ENCODE data around the gene PID1.

The PID1 gene

DNA sequence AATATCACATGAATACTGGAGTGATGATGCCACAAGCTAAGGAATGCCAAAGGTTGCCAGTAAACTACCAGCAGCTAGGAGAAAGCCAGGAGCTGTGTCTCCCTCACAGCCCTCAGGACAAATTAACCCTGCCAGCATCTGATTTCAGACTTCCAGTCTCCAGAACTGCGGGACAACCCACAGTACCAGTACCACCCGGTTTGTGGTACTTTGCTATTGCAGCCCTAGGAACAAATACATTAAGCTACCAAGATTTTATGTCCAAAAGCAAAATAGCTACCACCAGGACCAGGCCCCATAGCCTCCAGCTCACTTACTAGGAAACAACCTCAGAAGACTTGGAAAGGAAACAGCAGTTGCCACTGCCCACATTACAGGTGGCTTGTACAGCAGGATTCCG, 10.0 kb downstream of the PID1 start:
- DNase-seq (ENCODE audit: low spot score), result no peak

DNA sequence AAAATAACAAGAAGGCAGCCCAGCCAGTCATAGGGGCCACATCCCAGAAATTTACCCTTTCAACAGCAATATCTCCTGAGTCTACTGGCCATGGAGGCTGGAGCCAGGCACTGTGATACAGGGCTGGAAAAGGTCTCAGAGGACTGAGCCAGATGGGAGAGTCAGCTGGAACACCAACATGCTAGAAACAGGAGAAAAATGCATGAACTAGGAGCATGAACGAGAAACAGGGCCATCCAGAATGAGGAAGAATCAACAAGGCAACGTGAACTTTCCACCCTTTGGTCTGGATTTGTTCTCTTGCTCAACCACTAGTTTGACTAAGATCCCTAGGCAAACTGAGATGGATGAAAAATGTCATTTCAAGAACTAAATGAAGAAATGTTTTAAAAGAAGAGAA, 13.1 kb downstream of the PID1 start:
- DNase-seq (ENCODE audit: low spot score), result no peak

- DNase-seq (ENCODE audit: low spot score), result no peak
Measured at GRCh38 chr2:229256376-229256775, 14.7 kb downstream of the PID1 start.

DNA sequence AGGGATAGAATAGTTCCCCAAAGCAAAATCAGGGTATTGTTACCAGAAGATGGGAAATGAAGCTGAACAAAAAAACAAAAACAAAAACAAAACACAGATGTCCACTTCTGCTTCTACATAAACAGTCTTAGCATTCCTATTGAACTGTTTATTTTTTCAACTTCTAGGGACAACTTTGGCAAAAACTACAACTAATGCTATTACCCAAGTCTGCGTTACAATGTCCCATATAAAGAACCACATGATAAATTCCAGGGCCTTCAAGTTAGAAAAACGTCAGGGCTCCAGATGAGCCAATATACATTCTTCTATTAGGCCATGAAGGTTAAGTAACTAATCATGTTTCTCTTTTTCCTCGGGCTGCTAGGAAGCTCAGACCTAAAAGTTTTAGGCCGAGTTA, 16.9 kb downstream of the PID1 start:
- DNase-seq (ENCODE audit: low spot score), result no peak

GRCh38 chr2:229252996-229253395, 18.1 kb downstream of the PID1 start:
- no peak for DNase-seq (ENCODE audit: low spot score)

- DNase-seq (ENCODE audit: low spot score), result no peak
Measured at GRCh38 chr2:229252280-229252679, 18.8 kb downstream of the PID1 start.

DNA sequence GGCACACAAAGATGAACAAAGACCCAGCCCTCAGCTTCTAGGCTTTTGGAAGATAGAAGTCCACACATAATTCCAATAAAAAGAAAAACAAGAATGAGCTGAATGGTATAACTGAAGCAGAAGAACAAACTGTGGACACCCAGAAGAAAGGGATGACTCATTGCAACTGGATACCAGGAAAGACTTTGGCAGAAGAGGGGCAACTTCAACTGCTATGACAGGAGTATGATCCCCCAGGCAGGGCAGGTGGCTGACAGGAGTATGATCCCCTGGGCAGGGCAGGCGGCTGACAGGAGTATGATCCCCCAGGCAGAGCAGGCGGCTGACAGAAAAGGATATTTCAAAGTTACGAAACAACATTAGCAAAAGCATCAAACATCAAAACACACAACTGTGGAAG, 21.6 kb downstream of the PID1 start:
- no peak for DNase-seq (ENCODE audit: low spot score)

DNA sequence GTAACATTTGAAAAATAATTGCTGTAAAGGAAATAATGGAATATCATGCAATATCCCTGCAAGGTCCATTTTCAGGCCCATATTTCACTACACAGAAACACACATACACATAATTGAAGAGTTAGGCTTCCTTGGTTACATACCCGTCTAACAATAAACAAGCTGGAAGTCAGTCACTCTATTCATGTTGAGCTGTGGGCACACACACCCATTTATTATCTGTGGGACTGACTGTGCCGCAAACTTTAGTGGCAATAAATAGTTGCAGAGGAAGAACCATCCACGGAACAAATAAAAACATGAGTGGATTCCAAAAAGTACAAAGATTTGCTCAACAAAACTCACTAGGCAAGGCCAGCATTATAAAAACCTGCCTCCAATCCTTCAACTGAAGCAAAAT, 24.8 kb downstream of the PID1 start:
- no peak for DNase-seq (ENCODE audit: low spot score)

DNA sequence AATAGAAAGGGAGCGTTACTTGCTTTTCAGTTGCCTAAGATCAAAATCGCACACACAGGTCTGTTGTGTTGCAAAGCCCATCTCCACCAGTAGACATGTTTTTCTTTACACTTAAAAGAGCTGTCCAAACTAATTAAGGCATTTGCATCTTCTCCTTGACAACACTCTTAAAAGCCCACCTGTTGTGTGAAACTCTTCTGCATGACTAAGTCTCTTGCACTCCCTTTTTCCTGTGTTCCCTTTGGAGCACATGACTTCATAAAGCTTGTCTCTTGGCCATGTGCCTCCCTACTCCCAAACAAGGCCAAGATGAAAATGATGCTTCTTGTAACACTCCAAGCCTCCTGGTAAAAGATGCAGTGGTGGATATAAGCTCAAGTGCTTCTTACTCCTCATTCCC, 26.1 kb downstream of the PID1 start:
- no peak for DNase-seq (ENCODE audit: low spot score)

- DNase-seq (ENCODE audit: low spot score), result no peak
Measured at GRCh38 chr2:229243890-229244560, 27.1 kb downstream of the PID1 start.

GRCh38 chr2:229240984-229241491, 30.0 kb downstream of the PID1 start:
- DNase-seq (ENCODE audit: low spot score), result no peak

- DNase-seq (ENCODE audit: low spot score), result no peak
Measured at GRCh38 chr2:229239021-229239420, 32.1 kb downstream of the PID1 start.

DNA sequence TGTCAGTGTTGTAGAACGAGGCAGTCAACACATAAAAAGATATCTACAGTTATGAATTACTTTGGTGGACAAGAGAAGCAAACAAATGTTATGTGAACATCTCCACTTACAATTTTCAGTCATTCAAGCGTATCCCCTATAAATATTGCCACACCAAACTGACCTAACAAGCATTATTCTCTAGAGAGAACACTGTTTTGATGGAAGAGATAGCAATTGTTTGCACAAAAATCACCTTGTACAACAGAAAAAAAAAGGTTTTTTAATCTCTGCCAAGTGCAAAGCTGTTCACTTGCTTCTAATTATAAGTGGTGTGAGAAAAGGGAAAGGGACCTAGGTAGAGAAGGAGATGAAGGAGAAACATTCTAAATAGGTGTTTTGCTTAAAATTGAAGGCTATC, 33.8 kb downstream of the PID1 start:
- no peak for DNase-seq (ENCODE audit: low spot score)

DNA sequence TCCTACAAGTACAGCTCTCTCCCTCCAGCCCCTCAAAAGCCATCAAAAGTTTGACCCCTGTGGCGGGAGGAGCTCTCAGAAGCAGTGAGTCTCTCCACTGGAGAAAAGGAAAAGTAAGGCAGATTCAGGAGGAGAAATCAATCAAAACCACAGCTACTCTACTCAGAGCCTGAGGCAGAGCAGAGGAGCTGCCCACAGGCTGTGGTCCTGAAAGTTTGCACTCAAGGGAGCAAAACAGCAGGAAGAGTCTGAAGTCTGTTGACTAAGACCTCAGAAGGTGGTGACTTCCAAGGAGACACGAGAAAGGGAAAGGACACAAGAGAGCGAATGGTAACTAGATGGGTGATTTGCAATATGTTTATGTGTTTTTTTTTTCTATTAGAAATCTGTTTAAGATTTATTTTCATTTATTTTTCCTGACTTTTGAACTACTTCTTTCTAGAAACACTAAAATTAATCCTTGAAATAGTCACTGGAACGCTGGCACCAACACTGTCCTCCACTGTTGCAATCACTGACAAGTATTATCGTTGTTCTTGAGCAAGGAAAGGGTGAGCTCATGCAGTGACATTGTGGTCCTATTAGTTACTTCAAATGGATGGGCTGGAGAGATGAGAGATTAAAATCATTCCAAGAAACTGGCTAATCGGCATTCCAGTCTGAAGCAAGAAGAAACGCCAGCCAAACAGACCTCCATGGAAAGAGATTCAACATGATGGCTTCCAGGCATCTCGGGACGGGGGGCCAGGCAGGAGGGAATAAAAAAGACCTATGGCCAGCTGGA, 35.8 kb downstream of the PID1 start:
- no peak for DNase-seq (ENCODE audit: low spot score)

- no peak for DNase-seq (ENCODE audit: low spot score)
Measured at GRCh38 chr2:229231885-229232284, 39.2 kb downstream of the PID1 start.

GRCh38 chr2:229231328-229231868, 39.7 kb downstream of the PID1 start:
- DNase-seq (ENCODE audit: low spot score), result no peak

DNA sequence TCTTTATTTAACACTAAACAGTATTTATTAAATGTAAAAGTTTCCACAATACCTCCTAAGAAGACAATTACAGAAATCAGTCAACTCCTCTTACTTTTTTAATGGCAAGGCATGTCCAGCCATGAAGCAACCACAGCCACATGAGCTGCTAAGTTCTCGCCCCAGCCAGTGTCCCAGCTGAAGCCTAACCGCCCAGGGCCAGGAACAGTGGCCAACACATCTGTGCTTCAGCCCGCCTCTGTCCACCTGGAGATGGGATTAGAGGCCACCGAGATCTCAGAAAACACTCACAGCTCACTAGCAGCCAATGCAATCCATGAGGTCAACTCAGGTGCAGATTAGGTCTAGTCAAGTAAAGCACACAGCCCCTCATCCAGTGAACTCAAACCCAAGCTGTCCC, 40.2 kb downstream of the PID1 start:
- DNase-seq (ENCODE audit: low spot score), result no peak

DNA sequence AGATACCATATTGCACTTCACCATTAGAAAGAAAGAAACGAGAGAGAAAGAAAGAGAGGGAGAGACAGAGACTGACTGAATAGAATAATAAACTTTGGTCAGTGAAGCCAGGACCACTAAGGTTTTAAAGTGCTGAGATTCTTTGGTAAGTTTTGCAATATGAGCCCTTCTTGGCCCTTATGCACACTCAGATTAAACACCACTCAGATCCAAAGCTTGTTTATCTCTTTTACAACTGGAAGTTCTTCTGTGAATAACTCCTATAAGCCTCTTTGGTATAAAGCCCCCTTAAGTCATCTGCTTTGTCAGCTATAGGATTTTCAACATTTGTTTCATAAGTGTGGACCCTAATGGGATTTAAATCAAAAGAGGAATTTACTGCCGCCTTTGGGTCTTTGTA, 40.8 kb downstream of the PID1 start:
- DNase-seq (ENCODE audit: low spot score), result no peak

DNA sequence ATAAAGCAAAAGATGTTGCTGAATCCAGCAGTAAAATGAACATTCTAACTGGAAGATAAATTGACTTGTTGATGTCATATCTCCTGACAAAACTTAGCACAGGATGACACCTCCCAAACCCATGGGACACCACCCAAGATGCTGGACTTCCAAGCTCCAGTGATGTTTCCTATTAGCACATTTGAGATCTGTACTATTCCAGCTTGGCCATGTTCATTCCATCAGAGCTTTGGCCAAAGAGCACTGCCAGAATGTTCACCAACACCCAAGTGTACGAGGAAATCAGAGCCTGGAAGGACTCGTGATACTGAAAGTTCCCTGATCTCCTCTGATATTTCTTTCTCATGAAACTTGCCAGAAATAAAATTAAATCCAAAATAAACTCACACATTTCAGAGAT, 44.7 kb downstream of the PID1 start:
- DNase-seq (ENCODE audit: low spot score), result no peak

- DNase-seq (ENCODE audit: low spot score), result no peak
Measured at GRCh38 chr2:229223107-229223506, 48.0 kb downstream of the PID1 start.

- DNase-seq (ENCODE audit: low spot score), result no peak
Measured at GRCh38 chr2:229221641-229222040, 49.4 kb downstream of the PID1 start.

- no peak for DNase-seq (ENCODE audit: low spot score)
Measured at GRCh38 chr2:229220254-229220653, 50.8 kb downstream of the PID1 start.

DNA sequence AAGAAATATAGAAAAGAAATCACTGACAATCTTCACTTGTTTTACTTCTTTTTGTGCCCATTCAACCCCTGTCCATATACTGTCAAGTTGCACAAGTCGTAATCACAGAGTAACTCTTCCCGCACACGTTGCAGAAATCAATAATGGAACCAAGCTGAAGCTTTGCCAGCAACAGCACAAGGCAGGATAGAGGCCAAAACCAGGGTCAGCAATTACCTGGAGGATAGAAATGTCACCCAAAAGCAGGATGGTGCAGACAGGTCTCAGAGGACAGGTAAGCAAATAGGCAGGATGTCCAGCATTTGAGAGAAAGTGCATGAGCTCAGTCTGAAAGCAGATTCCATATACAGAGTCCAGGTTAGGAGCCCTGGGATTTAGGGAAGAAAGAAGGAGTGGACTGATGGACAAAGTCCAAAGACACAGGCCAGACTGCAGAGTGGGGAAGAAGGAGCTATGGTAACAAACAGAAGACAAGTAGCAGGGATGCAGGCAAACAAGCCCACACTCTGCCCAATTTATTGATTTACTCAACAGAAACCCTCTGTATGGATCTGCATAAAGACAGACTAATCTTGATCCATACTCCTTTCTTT, 52.7 kb downstream of the PID1 start:
- DNase-seq (ENCODE audit: low spot score), result no peak
